Fibroblast of lung (primary cell): ENCODE data around the gene ZNRD2. TPM values are rescaled to one million over a fixed set of nuclear protein-coding genes. Genes with fewer than 3 reads are reported as not detected.

Source experiments
- DNase-seq, 2 donors: peaks; one replicate each; pipeline versions ENCODE4 v3.0.0 to v3.0.0-alpha.2; 2010; ENCODE audit warnings: low read depth in 2 of 2
- H2AFZ ChIP-seq: 2 replicates; pipeline ENCODE4 v1.5.1; 2012; ENCODE audit warnings: low read length, control low read depth, inconsistent platforms
- H3K27ac ChIP-seq: 2 replicates; pipeline ENCODE4 v1.5.1; 2011; ENCODE audit warnings: low read length, control low read depth; ENCODE audit not compliant: insufficient read depth
- H3K27me3 ChIP-seq: 2 replicates; pipeline ENCODE4 v1.5.1; 2011; ENCODE audit warnings: mild to moderate bottlenecking, low read length; ENCODE audit not compliant: control insufficient read depth, insufficient read depth
- H3K36me3 ChIP-seq: 2 replicates; pipeline ENCODE4 v1.5.1; 2011; ENCODE audit warnings: low read length; ENCODE audit not compliant: control insufficient read depth, insufficient read depth
- H3K4me1 ChIP-seq: 2 replicates; pipeline ENCODE4 v1.5.1; 2011; ENCODE audit warnings: low read length; ENCODE audit not compliant: control insufficient read depth, insufficient read depth; ENCODE audit errors: extremely low read depth
- H3K4me2 ChIP-seq: 2 replicates; pipeline ENCODE4 v1.5.1; 2011; ENCODE audit warnings: low read length, control low read depth; ENCODE audit not compliant: insufficient read depth; ENCODE audit errors: extremely low read depth
- H3K4me3 ChIP-seq, 4 experiments: fragments of 200-600 bp in 1 of 4; sonication (generic) in 1 of 4; replicated peaks in 1 of 4; 2 replicates each; pipeline ENCODE4 v1.5.1; 2011 to 2016; ENCODE audit warnings: low read length in 4 of 4, low read depth in 3 of 4, mild to moderate bottlenecking in 3 of 4, control low read depth in 2 of 4, inconsistent platforms in 1 of 4, mixed read lengths in 1 of 4; ENCODE audit not compliant: insufficient read depth in 1 of 4; ENCODE audit errors: control extremely low read depth in 1 of 4
- H3K79me2 ChIP-seq: 2 replicates; pipeline ENCODE4 v1.5.1; 2012; ENCODE audit warnings: mild to moderate bottlenecking, low read length, inconsistent platforms; ENCODE audit not compliant: control insufficient read depth, insufficient read depth
- H3K9ac ChIP-seq: 2 replicates; pipeline ENCODE4 v1.5.1; 2011; ENCODE audit warnings: mild to moderate bottlenecking, low read length, control low read depth; ENCODE audit not compliant: insufficient read depth
- H3K9me3 ChIP-seq: 2 replicates; pipeline ENCODE4 v1.5.1; 2012; ENCODE audit warnings: low read depth, low read length; ENCODE audit not compliant: control insufficient read depth, insufficient read depth
- H4K20me1 ChIP-seq: 2 replicates; pipeline ENCODE4 v1.5.1; 2011; ENCODE audit warnings: low read length; ENCODE audit not compliant: control insufficient read depth, insufficient read depth; ENCODE audit errors: extremely low read depth
- CTCF ChIP-seq, 2 donors: IDR thresholded peaks in 1 of 2; conservative IDR thresholded peaks in 1 of 2; 1 replicate in 1 of 2; 2 replicates in 1 of 2; pipeline ENCODE4 v1.5.1; 2011 to 2012; ENCODE audit warnings: low read length in 2 of 2, control low read depth in 1 of 2, inconsistent platforms in 1 of 2, low read depth in 1 of 2, mild to moderate bottlenecking in 1 of 2
- EZH2 ChIP-seq: IDR thresholded peaks from 2 replicates; pipeline ENCODE4 v1.5.1; 2012; ENCODE audit warnings: low read length, control low read depth, mild to moderate bottlenecking; ENCODE audit errors: missing control alignments
- polyA plus RNA-seq, 2 donors: library from polyadenylated mRNA; depleted of rRNA in 1 of 2; stranded (reverse) in 1 of 2; unstranded in 1 of 2; fragments of >200 nt; gene quantifications; 2 replicates each; pipeline ENCODE4 v1.2.1, GENCODE V29; 2011 to 2012; ENCODE audit warnings: missing spikeins in 1 of 2
- total RNA-seq: library from RNA; depleted of rRNA; stranded (reverse); fragments of >200 nt; gene quantifications from 2 replicates; pipeline ENCODE4 v1.2.1, GENCODE V29; 2014

ZNRD2 gene
- total and polyA plus RNA-seq, 2 donors (not counting 1 experiment from before 2014, with no cell fraction given): 20.8 to 25.8 TPM

GRCh38 chr11:65574109-65574810 lies 4.0 kb downstream of the ZNRD2 start:
- peak; percentile 95 to 96 for DNase-seq
- no peak overlapping the region for H2AFZ ChIP-seq

GRCh38 chr11:65574811-65575567 lies 4.7 kb downstream of the ZNRD2 start:
- peak overlapping the region; percentile 79 for H3K4me2 ChIP-seq
- no peaks in the 10 kb centered on the region for H3K9me3 ChIP-seq
- DNase-seq: peak in 1 of 2 donors; percentile 24
- H3K4me1 ChIP-seq: peaks cover 46% of the 10 kb centered on the region
- peak overlapping the region; percentile 59 for H3K27ac ChIP-seq
- H3K36me3 ChIP-seq: peaks cover 8% of the 10 kb centered on the region
- H3K4me3 ChIP-seq: peak overlapping the region; percentile 33 to 61 (median 44)
- no peak overlapping the region for H2AFZ ChIP-seq
- no peak for TF ChIP-seq EZH2
- TF ChIP-seq CTCF (conservative IDR thresholded peaks at IDR 0.05 in 1 of 2, IDR thresholded peaks at IDR 0.05 in 1 of 2; ENCODE audit: low read depth in 1 of 2, low read length in 2 of 2): no peak
- H3K27me3 ChIP-seq: no peaks in the 10 kb centered on the region
- no peaks in the 10 kb centered on the region for H4K20me1 ChIP-seq
- H3K9ac ChIP-seq: no peak overlapping the region
- H3K79me2 ChIP-seq: peaks cover 37% of the 10 kb centered on the region

More at GRCh38 chr11:65574109-65574810, 4.0 kb downstream of the ZNRD2 start:
- H3K36me3 ChIP-seq: peaks cover 4% of the 10 kb centered on the region
- TF ChIP-seq CTCF (conservative IDR thresholded peaks at IDR 0.05 in 1 of 2, IDR thresholded peaks at IDR 0.05 in 1 of 2; ENCODE audit: low read depth in 1 of 2, low read length in 2 of 2): peak; percentile 46 to 58
- TF ChIP-seq EZH2: no peak
- H3K4me2 ChIP-seq: peak overlapping the region; percentile 89
- peak overlapping the region; percentile 21 for H3K9ac ChIP-seq
- H3K4me3 ChIP-seq: peak overlapping the region; percentile 41 to 89 (median 65)
- H3K27ac ChIP-seq: peak overlapping the region; percentile 51
- H3K4me1 ChIP-seq: peaks cover 46% of the 10 kb centered on the region
- H4K20me1 ChIP-seq: no peaks in the 10 kb centered on the region
- no peaks in the 10 kb centered on the region for H3K9me3 ChIP-seq
- H3K79me2 ChIP-seq: peaks cover 37% of the 10 kb centered on the region
- no peaks in the 10 kb centered on the region for H3K27me3 ChIP-seq

- no peaks in the 10 kb centered on the region for H4K20me1 ChIP-seq
- H3K4me1 ChIP-seq: peaks cover 46% of the 10 kb centered on the region
- H3K27ac ChIP-seq: peak within 1 kb of the TSS; percentile 80
- H3K4me2 ChIP-seq: peak within 1 kb of the TSS; percentile 99
- H3K36me3 ChIP-seq: peaks cover 14% of the 10 kb centered on the region
- TF ChIP-seq CTCF (conservative IDR thresholded peaks at IDR 0.05 in 1 of 2, IDR thresholded peaks at IDR 0.05 in 1 of 2; ENCODE audit: low read depth in 1 of 2, low read length in 2 of 2) (no peak), EZH2 (no peak)
- H3K79me2 ChIP-seq: peaks cover 33% of the 10 kb centered on the region
- H3K27me3 ChIP-seq: no peaks in the 10 kb centered on the region
- no peaks in the 10 kb centered on the region for H3K9me3 ChIP-seq
- H3K4me3 ChIP-seq: peak within 1 kb of the TSS; percentile 55 to 79 (median 60)
- peak; percentile 38 to 72 for DNase-seq
- H2AFZ ChIP-seq: no peak within 1 kb of the TSS
- peak within 1 kb of the TSS; percentile 71 for H3K9ac ChIP-seq
These were observed 5.4 kb downstream of the ZNRD2 start, which contains the start of gene EHBP1L1 for GRCh38 chr11:65575568-65576231. Gene EHBP1L1, plus strand, starts transcription at chr11:65576053. Its CDS starts 250 bp downstream, at chr11:65576303.
